ENCODE results near the gene NCF4.

NCF4 gene

GRCh38 chr22:36863979-36864378, 3.2 kb downstream of the NCF4 start:
- no peak for TF ChIP-seq CTCF (IDR thresholded peaks at IDR 0.05; ENCODE audit: control insufficient read depth, extremely low read depth, insufficient read depth)
- no peak for DNase-seq (ENCODE audit: low read depth)
- no peak overlapping the region for H3K4me3 ChIP-seq (ENCODE audit: low read depth, low read length)

DNA sequence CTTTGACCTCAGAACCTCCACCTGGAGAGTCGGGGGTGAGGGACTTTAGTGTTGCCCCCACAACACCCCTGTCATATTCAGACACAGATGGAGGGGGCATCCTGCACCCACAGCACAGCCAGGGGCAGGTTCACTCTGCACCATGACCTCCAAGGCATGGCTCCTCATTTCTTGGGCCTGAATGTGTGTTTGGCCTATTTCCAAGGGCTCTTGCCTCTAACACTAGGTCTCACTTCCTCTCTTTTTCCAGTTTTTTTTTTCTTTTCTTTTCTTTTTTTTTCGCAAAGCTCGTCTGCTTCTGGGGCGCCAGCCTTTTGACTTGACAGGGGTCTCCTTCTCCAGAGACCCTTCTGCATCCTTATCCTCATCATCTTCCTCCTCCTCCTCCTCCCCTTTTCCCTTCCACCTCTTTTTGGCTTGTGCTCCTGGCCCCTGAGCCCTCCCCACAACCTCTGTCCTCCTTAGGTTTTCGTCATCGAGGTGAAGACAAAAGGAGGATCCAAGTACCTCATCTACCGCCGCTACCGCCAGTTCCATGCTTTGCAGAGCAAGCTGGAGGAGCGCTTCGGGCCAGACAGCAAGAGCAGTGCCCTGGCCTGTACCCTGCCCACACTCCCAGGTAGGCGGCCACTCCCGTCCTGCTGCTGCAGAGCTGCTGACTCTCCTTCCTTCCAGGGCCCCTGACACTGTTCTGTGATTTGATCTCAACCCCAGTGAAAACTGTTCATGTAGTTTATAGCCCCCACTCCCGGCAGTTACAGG, 3.8 kb downstream of the NCF4 start:
- TF ChIP-seq CTCF (IDR thresholded peaks at IDR 0.05; ENCODE audit: control insufficient read depth, extremely low read depth, insufficient read depth) = no peak
- H3K4me3 ChIP-seq (ENCODE audit: low read depth, low read length) = no peak overlapping the region
- no peak for DNase-seq (ENCODE audit: low read depth)

GRCh38 chr22:36865346-36865745, 4.5 kb downstream of the NCF4 start:
- no peak overlapping the region for H3K4me3 ChIP-seq (ENCODE audit: low read depth, low read length)
- DNase-seq (ENCODE audit: low read depth) = no peak
- TF ChIP-seq CTCF (IDR thresholded peaks at IDR 0.05; ENCODE audit: control insufficient read depth, extremely low read depth, insufficient read depth) = no peak

- no peak for DNase-seq (ENCODE audit: low read depth)
- TF ChIP-seq CTCF (IDR thresholded peaks at IDR 0.05; ENCODE audit: control insufficient read depth, extremely low read depth, insufficient read depth) = no peak
- no peak overlapping the region for H3K4me3 ChIP-seq (ENCODE audit: low read depth, low read length)
These were observed 6.9 kb downstream of the NCF4 start for GRCh38 chr22:36867695-36868094.

DNA sequence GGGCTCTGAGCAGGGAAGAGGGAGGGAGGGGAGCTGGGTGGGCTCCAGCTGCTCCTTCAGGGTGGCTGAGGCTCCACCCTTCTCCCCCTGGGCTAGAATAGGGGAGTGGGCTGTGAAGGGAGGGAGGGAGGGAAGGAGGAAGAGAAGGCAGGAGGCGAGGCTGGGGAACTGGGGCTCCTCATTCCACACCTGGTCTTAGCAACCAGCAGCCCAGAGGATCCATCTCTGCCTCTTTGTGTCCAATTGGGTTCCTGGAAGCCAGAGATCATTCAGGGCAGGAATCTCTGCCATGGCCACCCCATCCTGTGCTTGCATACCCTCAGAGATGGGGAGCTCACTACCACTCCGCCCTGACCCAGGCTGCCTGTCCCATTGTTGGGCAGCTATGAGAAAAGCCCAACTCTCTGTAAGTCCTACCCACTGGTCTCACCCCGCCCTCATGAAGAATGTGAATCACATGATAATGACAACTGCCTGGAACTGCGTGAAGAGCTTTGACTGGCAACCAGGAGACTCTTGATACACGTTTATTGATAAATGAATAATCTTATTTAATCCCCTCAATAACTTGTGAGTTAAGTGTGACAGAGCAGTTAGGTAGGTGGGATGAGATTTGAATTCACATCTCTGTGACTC, 7.9 kb downstream of the NCF4 start:
- no peak overlapping the region for H3K4me3 ChIP-seq (ENCODE audit: low read depth, low read length)
- no peak for TF ChIP-seq CTCF (IDR thresholded peaks at IDR 0.05; ENCODE audit: control insufficient read depth, extremely low read depth, insufficient read depth)
- no peak for DNase-seq (ENCODE audit: low read depth)

- H3K4me3 ChIP-seq (ENCODE audit: low read depth, low read length) = no peak overlapping the region
- no peak for TF ChIP-seq CTCF (IDR thresholded peaks at IDR 0.05; ENCODE audit: control insufficient read depth, extremely low read depth, insufficient read depth)
- DNase-seq (ENCODE audit: low read depth) = no peak
These were observed 9.4 kb downstream of the NCF4 start for GRCh38 chr22:36870250-36870649.

All from LNCaP clone FGC (cell line).